Measurements from ENCODE around the gene SFXN2.
"Not testable (repeated sequence)": the region's sequence is repeated elsewhere in the genome, so short reads cannot be mapped to it uniquely, and the experiment has no call there.

SFXN2 gene

GRCh38 chr10:102679596-102679995 lies 34.8 kb upstream of the SFXN2 start:
- no peak for DNase-seq (ENCODE audit: low spot score)

GRCh38 chr10:102681696-102682095 lies 32.7 kb upstream of the SFXN2 start:
- DNase-seq (ENCODE audit: low spot score): no peak

DNA sequence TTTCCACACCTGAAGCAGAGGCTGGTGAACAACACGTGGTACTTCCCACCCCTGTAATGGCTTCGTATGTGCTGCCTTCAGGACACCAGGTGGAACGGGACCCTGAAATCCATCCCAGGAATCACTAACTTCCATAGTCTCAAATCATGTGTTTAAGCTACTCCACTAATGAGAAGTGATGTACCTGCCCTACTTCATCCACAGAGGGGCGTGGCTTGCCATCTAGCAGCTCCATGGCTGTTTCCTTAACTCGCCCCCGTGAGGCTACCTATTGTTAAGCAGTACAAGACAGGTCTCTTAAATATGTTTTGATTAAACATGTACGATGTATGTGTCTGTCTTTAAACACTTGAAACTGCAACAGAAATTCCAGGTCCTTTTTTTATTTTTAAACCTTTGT lies 32.0 kb upstream of the SFXN2 start:
- no peak for DNase-seq (ENCODE audit: low spot score)

DNA sequence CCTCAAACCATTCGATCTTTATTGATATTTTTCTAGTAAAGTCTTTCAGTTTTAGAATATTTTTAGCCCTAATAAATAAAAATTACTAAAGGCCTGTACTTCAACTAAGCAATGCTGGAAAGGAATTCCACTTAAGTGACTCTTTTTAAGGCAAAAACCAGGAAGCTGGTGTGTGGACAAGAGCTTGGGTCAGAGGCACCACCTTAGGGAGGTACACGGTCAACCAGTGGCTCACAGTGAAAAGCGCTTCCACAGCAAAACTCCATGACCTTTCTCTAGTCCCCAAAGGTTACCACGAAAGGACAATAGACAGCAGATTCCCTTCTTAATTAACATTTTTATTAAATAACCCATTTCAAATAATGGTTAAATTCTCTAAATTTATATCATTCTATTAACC lies 31.5 kb upstream of the SFXN2 start:
- no peak for DNase-seq (ENCODE audit: low spot score)

DNA sequence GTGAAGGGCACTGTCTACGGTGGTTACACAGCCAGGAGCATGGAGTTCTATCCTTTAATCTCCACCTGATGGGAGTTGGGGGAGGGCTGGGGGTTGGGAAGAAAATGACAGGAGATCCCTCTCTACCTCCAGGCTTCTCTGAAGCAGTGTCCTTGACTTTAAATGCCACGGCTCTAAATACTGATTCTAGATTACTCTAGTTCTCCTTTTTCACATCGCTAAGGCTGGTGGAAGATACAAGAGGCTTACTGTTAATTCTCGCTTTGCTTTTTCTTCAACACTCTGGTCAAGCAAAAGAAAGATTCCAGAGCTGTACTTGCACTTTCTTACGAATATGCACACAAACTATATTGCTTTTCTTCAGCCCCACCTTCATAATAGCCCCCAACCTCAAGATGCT lies 30.7 kb upstream of the SFXN2 start:
- no peak for DNase-seq (ENCODE audit: low spot score)

DNA sequence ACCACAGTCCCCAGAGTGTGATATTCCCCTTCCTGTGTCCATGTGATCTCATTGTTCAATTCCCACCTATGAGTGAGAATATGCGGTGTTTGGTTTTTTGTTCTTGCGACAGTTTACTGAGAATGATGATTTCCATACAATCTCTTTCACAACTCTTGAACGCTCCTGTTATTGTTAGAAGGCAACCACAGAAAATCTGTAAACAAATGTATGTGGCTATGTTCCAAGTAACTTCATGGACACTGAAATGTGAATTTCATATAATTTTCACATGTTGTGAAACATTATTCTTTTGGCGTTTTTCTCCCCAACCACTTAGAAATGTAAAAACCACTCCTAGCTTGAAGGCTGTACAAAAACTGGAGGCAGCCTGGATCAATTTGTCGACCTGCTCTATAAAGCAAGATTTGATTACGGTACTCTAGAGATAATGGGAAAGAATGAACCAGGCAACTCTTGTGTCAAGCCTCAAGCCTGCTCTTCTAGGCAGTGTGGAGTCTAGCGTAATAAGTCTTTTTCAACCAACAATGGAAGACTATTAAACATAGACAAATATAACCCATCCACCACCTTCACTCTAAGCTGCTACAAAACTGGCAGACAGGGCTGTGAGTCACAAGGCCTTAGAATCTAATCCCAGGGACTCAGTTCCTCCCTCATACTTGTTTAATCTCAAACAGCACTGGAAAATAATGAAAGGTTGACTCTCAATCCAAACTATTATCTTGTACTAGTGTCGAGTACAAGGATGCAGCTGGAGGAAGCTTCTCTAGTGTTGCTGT lies 23.0 kb upstream of the SFXN2 start:
- DNase-seq (ENCODE audit: low spot score): no peak

DNA sequence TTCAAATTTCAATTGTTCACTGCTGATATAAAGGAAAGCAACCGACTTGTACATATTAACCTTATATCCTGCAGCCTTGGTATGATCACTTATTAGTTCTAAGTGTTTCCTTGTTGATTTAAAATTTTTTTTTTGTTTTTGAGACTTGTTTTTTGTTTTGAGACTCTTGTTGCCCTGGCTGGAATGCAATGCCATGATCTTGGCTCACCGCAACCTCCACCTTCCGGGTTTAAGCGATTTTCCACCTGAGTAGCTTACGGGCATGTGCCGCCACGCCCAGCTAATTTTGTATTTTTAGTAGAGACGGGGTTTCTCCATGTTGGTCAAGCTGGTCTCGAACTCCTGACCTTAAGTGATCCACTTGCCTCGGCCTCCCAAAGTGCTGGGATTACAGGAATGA lies 19.0 kb upstream of the SFXN2 start:
- not testable (repeated sequence) for DNase-seq (ENCODE audit: low spot score)

DNA sequence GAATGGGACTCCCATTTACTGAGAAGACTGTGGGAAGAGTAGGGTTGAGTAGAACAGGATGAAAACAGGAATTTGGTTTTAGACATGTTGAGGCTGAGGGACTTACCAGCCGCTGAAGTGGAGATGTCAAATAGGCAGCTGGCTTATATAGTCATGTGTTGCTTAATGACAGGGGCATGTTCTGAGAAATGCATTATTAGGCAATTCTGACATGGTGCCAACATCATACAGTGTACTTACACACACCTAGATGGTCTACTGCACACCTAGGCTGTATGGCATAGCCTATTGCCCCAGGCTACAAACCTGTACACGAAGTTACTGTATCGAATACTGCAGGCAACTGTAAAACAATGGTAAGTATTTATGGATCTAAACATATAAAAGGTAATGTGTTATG lies 17.7 kb upstream of the SFXN2 start:
- no peak for DNase-seq (ENCODE audit: low spot score)

GRCh38 chr10:102698894-102699293 lies 15.5 kb upstream of the SFXN2 start:
- no peak for DNase-seq (ENCODE audit: low spot score)

DNA sequence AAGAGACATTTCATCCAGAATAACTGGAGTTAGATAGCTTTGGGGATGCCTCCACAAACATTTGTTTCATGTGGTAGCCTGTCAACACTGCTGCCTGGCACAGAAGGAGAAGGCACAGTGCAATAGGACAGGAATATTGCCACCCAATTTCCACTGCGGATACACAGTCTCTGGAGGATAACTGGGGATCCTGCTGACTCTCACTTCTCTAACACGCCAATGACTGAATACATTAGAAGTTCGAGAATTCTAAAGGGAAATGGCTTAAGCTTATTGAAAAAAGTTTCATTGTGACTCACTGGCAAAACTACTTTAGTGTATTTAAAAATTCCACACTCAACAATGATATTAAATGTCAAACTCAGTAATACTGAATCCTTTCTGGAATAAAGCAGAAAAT lies 13.2 kb upstream of the SFXN2 start:
- DNase-seq (ENCODE audit: low spot score): no peak

DNA sequence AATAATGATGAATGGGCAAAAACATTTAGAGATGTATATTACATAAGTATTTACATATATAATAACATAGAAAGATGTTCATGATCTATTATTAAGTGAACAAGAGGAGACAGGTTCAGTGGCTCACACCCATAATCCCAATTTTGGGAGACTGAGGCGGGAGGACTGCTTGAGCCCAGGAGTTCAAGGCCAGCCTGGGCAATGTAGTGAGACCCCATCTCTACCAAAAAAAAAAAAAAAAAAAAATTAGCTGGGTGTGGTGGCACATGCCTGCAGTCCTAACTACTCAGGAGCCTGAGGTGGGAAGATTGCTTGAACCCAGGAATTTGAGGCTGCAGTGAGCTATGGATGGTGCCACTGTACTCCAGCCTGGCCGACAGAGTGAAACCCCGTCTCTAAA lies 12.6 kb upstream of the SFXN2 start:
- DNase-seq (ENCODE audit: low spot score): no peak

DNA sequence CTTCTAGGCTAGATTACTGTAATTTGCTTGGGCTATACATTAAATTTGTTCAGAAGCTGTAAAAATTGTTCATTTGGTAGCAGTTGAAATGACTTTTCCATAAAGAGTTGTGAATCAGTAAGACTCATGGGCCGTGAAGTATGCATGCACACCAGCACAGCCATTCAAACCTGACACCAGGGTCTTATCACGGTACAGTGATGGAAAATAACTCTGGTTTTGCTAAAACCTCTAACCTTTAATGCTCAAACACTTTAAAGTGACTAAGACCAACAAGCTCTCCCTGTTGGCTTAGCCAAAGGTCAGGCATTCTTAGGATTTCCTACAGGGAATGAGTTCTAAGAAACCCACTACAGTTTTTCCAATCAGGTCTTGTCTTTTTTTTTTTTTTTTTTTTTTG lies 11.7 kb upstream of the SFXN2 start:
- DNase-seq (ENCODE audit: low spot score): no peak

GRCh38 chr10:102704915-102705314 lies 9.5 kb upstream of the SFXN2 start:
- no peak for DNase-seq (ENCODE audit: low spot score)

GRCh38 chr10:102705531-102705930 lies 8.9 kb upstream of the SFXN2 start:
- DNase-seq (ENCODE audit: low spot score): no peak

DNA sequence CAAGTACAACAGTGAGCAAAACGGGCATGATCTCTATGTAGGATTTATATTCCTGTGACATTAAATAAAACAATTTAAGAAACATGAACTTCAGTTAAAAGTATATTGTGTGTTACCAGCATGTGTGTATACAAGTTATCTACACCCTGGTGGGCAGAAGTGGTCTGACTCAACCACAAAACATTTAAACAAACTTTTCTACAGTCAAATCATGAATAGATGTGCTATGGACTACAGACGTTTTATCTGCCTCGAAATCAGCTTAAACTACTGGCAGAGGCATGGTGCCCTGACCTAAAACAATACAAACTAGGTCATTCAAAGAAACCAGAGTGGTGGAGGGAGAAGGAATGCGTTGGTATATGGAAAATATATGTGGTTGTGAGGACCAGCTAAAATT lies 3.8 kb upstream of the SFXN2 start:
- no peak for DNase-seq (ENCODE audit: low spot score)

- DNase-seq (ENCODE audit: low spot score): no peak
Observed at GRCh38 chr10:102712089-102712488, 2.3 kb upstream of the SFXN2 start.

- peak; percentile 27 for DNase-seq (ENCODE audit: low spot score)
Observed at GRCh38 chr10:102712843-102713538, 1.4 kb upstream of the SFXN2 start.

DNA sequence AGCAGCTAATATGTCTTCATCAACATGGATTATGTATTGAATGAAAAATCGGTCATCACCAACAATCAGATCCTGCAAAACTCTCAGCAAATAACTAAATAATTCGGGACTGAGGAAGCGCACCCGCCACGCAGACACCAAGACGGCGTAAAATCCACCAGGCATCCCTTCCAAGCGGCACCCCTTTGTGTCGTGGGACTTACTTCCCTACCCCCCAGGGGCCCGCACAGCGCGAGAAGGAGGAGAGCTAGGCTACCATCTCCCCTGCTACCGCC lies 960 bp upstream of the SFXN2 start:
- peak; percentile 57 for DNase-seq (ENCODE audit: low spot score)

- peak; percentile 98 for DNase-seq (ENCODE audit: low spot score)
Observed at GRCh38 chr10:102713814-102714620, 419 bp upstream of the SFXN2 start, which contains the start of gene ARL3. Gene ARL3 (minus strand): TSS chr10:102714397. CDS start chr10:102714275, 122 bp downstream.

- no peak for DNase-seq (ENCODE audit: low spot score)
Observed at GRCh38 chr10:102715880-102716279, 1.4 kb downstream of the SFXN2 start.

DNA sequence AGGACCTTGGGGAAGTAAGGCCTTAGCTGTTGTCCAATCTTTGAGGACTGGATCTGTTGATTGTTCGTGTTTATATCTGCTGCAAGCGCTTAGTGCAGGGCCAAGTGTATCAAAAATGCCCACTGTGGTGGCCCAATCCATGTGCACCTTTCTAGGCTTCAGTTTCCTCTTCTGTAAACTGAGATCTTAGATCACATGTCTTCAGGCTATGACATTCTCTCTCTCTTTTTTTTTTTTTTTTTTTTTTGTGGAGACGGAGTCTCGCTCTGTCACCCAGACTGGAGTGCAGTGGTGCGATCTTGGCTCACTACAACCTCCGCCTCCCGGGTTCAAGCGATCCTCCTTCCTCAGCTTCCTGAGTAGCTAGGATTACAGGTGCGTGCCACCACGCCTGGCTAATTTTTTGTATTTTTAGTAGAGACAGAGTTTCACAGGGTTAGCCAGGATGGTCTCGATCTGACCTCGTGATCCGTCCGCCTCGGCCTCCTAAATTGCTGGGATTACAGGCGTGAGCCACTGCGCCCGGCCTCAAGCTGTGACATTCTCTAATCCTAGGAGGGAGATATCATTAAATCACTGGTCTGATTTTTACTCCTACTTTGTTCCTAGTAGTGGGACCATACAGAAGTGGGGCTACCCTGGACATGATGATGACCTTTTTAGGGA lies 2.6 kb downstream of the SFXN2 start:
- not testable (repeated sequence) for DNase-seq (ENCODE audit: low spot score)

GRCh38 chr10:102718220-102718619 lies 3.8 kb downstream of the SFXN2 start:
- DNase-seq (ENCODE audit: low spot score): no peak
